T-helper 22 cell (primary cell): ENCODE measurements around the gene EIF4H.
"Not testable (repeated sequence)": the region's sequence is repeated elsewhere in the genome, so short reads cannot be mapped to it uniquely, and the experiment has no call there.

Experiments
- DNase-seq: peaks from one replicate; pipeline ENCODE4 v3.0.0-alpha.2; 2020; ENCODE audit warnings: low read depth

The EIF4H gene

DNA sequence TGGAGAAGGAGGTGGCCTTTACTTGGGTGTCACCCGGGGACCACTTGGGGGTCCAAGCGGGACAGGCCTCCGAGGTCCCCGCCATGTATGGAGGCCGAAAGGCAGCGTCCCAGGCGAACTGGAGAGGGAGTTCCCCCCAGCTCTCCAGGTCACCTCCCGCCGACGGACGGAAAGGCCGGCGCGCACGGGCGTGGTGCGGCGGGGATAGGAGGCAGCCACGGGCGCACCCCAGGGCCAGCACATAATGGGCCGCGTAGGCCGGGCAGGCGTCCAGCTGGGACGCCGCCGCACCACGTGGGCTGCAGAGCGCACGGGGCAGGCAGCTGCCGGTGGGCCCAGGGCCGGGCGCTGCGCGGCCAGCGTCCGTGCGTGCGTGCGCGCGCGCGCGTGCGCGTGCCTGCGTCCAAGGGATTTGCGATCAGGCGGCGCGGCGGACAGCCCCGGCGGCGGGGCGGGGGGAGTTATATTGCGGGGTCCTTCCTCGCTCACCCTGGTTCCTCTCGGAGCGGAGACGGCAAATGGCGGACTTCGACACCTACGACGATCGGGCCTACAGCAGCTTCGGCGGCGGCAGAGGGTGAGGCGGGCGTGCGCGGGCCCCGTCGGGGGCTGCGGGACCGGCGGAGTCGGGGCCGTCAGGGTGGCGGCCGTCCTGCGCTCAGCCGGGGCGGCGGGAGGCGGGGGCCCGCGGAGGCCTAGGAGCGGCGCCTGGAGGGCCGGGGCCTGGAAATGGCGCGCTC is at the start of gene EIF4H:
TSS of gene EIF4H (plus strand) at position 491 of the 740 bp plus-strand sequence. CDS start at position 519, 28 bp downstream.
- peak; percentile 86 for DNase-seq

DNA sequence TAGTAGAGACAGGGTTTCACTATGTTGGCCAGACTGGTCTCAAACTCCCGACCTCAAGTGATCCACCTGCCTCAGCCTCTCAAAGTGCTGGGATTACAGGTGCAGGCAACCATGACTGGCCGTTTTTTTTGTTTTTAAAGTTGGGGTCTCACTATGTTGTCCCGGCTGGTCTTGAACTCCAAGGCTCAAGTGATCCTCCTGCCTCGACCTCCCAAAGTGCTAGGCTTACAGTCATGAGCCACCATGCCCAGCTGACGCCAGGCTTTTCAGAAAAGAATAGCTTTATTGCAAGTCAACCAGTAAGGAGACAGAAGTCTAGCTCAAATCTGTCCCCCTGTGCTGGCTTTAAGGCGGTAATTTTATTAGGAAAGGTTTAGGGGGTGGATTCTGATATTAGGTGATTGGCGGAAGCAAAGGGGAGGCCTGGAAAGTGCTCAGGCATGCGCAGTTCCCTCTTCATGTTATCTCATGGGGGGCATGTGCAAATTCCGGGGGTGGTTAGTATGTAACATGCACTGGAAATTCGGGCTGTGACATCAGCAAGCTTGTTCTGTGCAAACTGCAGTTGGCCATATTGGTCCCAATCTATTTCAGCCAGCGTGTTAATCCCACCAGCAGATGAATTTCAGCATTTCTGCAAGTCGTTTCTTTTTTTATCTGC is 47.8 kb upstream of the EIF4H start:
- DNase-seq, result no peak

DNA sequence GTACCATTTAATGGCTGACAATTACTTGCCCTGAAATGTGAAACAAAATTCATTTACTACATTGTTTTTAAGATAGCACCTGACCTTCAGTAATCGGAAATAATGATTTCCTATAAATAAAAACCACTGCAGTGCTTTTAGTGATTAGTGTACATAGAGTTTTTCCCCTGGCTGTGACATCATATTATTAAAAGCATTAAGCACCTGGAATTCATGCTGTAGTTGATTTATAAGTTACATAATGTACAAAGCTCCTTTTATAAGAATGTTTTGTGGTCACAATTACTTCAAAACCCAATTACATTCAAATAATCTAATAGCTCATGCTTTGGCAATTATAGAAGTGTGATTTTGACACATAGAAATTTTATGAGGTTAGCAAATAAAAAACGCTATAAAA is 44.3 kb upstream of the EIF4H start:
- no peak for DNase-seq

DNA sequence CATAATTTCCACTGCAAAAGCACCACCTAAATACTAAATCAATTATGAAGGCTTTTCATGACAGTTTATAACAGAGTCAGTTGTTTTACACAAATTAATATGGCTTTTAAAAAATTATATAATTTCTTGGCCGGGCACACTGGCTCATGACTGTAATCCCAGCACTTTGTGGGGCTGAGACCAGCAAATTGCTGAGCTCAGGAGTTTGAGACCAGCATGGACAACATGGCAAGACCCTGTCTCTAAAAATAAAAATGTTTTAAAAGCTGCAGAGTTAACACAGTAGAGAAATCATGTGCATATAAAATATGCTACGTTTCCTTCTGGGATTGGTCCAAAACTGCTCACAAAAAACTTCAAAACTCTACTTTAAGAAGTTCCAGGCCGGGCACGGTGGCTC is 43.6 kb upstream of the EIF4H start:
- DNase-seq, result no peak

DNA sequence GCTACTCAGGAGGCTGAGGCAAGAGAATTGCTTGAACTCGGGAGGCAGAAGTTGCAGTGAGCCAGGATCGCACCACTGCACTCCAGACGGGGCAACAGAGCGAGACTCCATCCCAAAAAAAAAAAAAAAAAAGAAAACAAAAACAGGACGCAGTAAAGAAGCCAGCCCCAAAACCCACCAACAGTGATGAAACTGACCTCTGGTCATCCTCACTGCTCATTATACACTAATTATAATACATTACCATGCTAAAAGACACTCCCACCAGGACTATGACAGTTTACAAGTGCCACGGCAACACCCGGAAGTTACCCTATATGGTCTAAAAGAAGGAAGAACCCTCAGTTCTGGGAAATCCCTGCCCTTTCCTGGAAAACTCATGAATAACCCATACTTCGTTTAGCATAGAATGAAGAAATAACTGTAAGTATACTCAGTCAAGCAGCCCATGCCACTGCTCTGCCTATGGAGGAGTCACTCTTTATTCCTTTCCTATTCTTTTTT is 40.0 kb upstream of the EIF4H start:
- no peak for DNase-seq

DNA sequence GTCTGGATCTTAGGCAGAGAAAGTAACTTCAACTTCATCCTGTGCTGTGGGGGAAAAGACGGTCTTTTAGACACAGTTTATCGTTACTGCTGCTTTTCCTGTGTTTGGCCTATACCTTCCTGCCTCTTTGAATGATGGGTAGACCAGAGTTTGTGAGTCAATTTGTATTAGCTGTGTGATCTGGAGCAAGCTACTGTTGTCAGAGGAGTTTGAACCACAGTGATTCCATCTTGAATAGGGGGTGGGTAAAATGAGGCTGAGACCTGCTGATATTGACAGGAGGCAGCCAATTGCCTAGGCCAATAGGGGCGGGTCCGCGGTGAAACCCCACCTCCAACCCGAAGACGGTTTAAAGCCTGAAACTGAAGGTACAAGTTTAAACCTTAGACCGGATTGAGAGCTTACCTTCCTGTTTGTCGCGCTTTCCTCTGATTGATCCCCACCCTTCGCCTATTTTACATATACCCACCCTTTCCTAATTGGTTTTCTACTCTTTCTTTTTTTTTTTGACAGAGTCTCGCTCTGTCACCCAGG is 35.8 kb upstream of the EIF4H start:
- peak; percentile 6 for DNase-seq

DNA sequence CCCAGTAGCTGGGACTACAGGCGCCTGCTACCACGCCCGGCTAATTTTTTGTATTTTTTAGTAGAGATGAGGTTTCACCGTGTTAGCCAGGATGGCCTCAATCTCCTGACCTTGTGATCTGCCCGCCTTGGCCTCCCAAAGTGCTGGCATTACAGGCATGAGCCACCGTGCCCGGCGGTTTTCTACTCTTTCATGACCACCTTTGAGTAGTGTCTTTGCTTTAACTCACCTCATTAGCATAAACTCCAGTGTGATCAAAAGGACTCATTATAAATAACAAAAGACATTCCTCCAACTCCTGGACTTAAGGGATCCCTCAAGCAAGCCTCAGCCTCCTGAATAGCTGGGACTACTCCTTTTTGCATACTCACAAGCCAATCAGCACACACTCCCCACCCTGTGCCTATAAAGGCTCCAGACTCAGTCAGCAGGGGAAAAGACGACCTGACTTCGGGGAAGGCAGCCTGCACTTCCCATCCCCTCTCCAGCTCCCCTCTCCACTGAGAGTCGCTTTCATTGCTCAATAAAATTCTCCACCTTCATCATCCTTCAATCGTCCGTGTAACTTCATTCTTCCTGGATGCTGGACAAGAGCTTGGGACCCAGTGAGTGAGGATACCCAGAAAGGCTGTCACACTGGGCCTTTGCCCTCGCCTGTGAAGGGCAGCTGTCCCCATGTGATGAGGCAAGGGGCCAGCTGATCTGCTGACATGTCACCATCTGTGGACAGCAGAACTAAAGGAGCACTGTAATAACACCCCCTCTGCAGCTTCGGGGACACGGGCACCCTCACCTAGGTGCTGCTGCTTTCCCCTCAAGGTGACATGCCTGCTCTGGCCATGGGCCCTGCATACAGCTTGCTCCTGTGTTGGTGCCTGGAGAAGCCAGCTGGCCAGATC is 35.0 kb upstream of the EIF4H start:
- DNase-seq, result no peak

DNA sequence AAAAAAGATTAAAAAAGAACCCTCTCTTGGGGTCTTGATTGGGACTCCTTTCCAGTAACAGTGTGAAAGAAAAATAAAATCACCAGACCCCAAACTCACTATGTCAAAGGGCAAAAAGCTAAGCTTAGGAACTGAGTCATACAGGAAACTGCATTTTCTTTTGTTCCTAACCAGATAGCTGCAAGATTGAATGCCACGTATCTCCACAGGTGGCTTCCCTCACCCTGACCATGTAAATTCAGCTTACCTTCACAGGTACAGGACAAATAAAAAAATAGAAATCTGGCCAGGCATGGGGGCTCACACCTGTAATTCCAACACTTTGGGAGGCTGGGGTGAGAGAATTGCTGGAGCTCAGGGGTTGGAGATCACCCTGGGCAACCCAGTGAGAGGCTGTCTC is 32.5 kb upstream of the EIF4H start:
- DNase-seq, result no peak

DNA sequence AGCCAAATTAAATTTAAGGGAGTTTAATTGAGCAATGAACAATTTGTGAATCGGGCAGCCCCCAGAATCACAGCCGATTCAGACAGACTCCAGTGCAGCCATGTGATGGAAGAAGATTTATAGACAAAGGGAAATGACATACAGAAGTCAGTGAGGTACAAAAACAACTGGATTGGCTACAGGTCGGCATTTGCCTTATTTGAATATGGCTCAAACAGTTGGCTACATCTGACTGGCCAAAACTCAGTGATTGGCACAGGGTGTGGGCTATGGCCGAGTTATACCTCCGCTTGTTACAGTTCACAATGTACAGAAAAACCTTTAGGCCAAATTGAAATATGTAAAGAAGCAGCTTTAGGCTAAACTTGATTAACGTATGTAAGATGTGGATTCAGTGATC is 30.8 kb upstream of the EIF4H start:
- DNase-seq, result no peak

DNA sequence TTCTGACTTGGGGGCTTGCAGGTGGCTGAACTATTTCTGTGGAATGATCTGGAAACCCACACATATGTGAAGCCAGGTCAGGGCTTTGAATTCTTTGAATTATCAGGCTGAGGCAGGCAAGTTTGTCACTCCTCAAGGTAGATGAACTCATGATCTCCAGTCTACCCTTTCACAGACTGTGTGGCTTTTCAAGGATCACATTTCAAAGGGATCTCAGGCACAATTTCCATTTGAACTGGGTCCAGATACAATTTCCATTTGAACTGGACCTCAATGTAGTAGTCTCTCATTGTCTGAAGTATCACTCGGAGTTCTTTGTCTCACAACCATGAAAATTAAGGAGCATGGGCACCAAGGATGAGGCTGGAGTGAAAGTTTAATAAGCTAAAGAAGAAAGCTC is 25.7 kb upstream of the EIF4H start:
- DNase-seq, result no peak

DNA sequence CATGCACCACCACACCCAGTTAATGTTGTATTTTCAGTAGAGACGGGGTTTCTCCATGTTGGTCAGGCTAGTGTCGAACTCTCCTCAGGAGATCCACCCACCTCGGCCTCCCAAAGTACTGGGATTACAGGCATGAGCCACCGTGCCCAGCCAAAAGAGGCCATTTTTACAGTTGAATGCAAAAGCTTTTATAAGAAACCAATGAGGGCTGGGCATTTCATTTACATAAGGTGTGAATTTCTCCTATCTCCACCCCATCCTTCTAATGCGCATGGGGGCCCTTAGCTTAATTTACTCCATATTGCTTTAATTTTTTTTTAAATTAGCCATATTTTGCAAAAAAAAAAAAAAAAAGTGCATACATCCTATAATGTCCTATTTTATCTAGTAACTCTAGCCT is 25.1 kb upstream of the EIF4H start:
- no peak for DNase-seq

DNA sequence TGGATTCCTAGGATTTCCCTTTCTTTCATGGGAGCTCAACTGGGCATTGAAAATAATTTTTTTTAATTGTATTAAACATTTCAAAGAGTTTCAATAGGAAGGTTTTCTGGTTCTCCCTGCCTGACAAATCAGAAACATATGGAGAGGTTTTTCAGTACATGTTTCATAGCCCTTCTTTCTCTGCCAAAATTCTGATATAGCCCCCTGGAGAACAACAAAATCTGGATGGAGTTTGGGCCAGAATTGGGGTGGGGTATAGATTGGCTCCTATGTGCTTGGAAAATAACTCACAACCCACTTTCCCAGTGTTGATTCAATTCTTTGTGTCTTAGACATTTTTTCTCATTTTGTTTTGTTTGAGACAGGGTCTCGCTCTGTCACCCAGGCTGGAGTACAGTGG is 24.6 kb upstream of the EIF4H start:
- DNase-seq, result no peak

DNA sequence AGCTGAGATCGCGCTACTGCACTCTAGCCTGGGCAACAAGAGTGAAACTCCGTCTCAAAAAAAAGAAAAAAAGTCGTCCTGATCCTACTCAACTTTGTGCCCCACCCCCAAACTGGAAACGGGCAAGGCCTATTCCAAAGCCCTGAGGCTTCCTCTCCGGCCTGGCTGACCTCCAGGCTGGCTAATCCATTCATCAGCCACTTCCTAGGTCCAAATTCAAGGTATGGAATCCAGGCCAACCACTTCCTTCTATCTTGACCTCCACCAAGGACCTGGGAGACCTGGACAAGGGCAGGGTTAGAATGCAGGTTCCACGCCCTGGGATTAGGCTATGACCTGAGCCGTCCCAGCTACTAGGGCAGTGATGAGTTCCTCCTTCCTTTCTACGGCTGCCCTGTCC is 20.4 kb upstream of the EIF4H start:
- no peak for DNase-seq

DNA sequence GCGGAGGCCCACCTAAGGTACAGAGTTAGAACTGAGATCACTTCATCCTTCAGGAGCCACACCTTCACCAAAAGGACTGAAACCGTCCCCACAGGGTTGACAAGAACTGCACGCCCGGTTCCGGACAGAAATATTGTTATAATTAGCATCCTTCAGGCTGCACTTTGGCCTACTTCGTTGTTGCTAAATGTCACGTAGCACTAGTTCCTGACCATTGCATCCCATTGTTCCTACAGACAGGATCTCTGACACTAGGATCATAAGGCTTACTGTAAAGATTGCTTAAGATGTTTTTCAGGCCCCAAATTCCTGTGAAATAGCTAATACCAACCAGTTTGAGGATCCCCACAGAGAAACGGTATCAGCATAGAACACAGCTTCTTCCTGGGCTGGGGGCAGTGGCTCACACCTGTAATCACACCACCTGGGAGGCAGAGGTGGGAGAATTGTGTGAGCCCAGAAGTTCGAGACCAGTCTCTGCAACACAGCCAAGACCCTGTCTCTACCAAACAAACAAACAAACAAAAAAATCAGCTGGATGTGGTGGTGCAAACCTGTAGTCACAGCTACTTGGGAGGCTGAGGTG is 18.3 kb upstream of the EIF4H start:
- no peak for DNase-seq

DNA sequence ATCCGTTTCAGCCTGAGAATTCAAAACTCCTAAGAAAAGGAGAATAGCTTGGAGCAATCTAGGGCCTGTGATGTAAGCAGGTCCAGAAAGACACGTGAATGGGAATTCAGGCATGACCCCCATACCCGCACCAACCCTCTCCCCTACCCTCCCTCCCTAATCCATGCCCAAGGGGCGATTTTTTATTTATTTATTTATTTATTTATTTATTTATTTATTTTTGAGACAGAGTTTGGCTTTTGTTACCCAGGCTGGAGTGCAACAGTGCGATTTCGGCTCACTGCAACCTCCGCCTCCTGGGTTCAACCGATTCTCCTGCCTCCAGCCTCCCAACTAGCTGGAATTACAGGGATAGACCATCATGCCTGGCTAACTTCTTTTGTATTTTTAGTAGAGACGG is 16.6 kb upstream of the EIF4H start:
- DNase-seq, result no peak

DNA sequence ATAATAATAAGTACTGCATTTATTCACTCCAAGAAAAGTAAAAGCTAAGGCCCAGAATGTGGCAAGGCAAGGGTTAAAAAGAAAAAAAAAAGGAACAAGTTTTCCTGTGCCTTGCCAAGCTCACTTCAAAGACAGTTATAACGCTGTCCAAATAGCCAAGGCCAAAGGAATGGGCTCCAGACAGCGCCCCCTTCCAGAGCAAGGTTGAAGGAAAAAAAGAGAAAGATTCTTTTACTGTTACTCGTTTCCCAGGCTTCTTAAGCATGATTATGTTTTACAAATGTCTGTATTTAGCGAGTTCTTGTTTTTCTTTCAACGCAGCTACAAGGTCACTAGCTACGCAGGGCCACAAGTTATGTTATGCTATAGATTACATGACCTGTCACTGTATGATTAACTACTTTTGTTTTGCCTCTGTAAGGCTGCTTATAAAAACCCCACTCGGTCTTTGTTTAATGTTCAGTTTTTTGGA is 9.1 kb upstream of the EIF4H start:
- DNase-seq, result no peak

DNA sequence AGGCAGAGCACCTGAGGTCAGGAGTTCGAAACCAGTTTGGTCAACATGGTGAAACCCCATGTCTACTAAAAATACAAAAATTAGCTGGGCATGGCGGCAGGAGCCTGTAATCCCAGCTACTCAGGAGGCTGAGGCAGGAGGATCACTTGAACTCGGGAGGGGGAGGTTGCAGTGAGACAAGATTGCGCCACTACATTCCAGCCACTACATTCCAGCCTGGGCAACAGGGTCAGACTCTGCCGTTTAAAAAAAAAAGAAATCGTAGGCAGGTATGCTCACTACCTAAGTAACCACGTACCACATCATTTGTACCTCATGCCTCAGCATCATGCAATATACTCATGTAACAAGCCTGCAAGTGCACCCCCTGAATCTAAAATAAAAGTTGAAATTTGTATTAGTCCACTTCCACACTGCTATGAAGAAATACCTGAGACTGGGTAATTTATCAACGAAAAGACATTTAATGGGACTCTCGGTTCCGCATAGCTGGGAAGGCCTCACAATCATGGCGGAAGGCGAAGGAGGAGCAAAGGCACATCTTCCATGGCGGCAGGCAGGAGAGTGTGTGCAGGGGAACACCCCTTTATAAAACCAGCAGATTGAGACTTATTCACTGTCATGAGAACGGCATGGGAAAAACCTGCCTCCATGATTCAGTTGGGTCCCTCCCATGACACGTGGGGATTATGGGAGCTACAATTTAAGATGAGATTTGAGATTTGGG is 8.1 kb upstream of the EIF4H start:
- no peak for DNase-seq

DNA sequence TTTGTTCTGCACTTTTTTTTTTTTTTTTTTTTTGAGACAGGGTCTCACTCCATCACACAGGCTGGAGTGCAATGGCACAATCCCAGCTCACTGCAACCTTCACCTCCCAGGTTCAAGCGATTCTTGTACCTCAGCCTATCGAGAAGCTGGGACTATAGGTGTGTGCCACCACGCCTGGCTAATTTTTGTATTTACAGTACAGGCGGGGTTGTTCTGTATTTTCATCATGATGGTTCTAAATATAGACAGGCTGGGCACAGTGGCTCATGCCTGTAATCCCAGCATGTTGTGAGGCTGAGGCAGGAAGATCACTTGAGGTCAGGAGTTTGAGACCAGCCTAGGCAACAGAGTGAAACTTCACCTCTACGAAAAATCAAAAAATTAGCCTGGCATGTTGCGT is 6.8 kb upstream of the EIF4H start:
- not testable (repeated sequence) for DNase-seq

DNA sequence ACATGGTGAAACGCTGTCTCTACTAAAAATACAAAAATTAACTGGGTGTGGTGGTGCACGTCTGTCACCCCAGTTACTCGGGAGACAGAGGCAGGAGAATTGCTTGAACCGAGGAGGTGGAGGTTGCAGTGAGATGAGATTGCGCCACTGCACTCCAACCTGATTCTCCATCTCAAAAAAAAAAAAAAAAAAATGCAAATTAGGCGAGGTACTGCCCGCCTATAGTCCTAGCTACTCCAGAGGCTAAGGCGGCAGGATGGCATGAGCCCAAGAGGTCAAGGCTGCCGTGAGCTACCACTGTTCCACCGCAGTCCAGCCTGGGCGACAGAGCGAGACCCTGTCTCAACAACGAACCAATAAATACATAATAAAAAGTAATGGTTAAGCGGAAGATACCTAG is 1.1 kb upstream of the EIF4H start:
- DNase-seq, result no peak

DNA sequence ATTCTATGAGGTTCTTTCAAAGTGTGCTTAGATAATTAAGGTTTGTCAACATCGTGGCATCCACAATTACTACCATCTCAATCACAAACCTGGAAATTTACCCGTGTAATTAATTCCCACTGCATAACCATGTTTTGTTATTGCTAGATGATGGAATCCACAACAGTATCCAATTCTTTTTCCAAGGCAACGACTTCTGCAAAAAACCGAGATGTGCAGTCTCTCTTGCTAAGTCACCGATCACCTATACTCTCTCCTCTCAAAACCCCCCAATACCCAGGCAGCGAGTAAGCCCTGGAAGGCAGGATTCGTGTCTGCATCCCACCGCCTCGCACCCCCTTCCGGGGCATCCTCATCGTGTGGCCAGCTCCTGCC is 678 bp upstream of the EIF4H start:
- no peak for DNase-seq

DNA sequence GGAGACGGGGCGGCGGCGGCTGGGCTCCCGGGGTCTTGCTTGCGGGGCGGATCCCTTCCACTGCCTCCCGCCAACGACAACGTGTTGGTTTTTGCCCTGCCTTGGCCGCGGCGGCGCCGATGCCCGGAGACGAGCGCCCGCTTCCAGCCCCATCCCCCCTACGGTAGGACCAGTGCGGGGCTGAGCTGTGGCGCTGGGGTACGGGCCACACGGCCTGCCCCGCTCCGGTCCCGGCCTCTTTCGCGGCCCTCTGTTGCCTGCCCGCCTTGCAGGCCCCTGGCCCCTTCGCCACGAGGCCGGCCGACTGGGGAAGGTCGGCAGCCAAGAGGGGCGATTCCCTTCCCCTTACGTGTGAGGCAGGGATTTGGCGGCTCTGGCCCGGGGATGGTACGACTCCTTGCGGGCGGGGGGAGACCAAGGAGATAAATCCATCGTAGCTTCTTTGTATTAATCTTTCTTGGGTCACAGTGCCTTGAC is 488 bp downstream of the EIF4H start:
- DNase-seq, result peak; percentile 16
